ACC112 (cell line): ENCODE measurements around the gene SLC8A3.

Source experiments
- H2AFZ ChIP-seq: fragments of 200-600 bp; sonication (generic); one replicate; pipeline ENCODE4 v1.6.0; 2017; ENCODE audit warnings: antibody characterized with exemption, low read length; ENCODE audit not compliant: unreplicated experiment
- H3K27ac ChIP-seq: fragments of 200-600 bp; sonication (generic); 2 replicates; pipeline ENCODE4 v1.5.1; 2014; ENCODE audit warnings: low read depth, mild to moderate bottlenecking, antibody characterized with exemption, low read length, moderate library complexity
- H3K27me3 ChIP-seq: fragments of 200-600 bp; sonication (generic); 2 replicates; pipeline ENCODE4 v1.6.1; 2014; ENCODE audit warnings: mild to moderate bottlenecking, antibody characterized with exemption, low read length, moderate library complexity, mixed read lengths; ENCODE audit not compliant: insufficient read depth
- H3K36me3 ChIP-seq: fragments of 200-600 bp; sonication (generic); 2 replicates; pipeline ENCODE4 v1.6.1; 2016; ENCODE audit warnings: mild to moderate bottlenecking, antibody characterized with exemption, low read length, moderate library complexity, mixed read lengths; ENCODE audit not compliant: insufficient read depth
- H3K4me1 ChIP-seq: fragments of 200-600 bp; sonication (generic); one replicate; pipeline ENCODE4 v1.6.1; 2016; ENCODE audit warnings: low read length, mixed read lengths; ENCODE audit not compliant: insufficient read depth, unreplicated experiment, control insufficient read depth
- H3K4me3 ChIP-seq: fragments of 200-600 bp; sonication (generic); 2 replicates; pipeline ENCODE4 v1.5.1; 2014; ENCODE audit warnings: mild to moderate bottlenecking, low read depth, low read length
- H3K79me2 ChIP-seq: fragments of 200-600 bp; sonication (generic); one replicate; pipeline ENCODE4 v1.6.0; 2016; ENCODE audit warnings: low read length; ENCODE audit not compliant: control insufficient read depth, unreplicated experiment, insufficient read depth

Gene SLC8A3

DNA sequence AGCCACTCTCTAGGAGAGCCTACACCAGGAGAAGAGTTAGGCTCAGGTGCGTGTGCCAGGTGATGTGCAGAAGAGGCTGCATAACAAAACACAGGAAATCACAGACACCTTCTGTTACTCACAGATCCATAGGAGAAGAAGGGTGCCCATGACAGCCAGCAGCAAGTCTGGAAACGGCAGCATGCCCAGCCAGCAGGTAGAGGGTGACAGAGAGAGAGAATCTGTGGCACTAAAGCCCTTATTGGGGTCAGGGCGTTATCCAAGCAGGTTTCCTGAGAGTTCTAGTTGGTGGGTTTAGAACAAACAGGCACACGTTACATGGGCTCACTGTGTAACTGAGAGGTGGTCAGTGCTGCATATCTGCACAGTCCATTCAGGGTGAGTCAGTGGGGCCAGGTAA lies 14.9 kb upstream of the SLC8A3 start:
- Histone ChIP-seq H3K36me3 (no peaks in the 10 kb centered on the region), H3K79me2 (no peaks in the 10 kb centered on the region), H3K27ac (no peak overlapping the region), H3K4me3 (no peak overlapping the region), H3K4me1 (no peaks in the 10 kb centered on the region), H2AFZ (no peak overlapping the region), H3K27me3 (0 out of 2 replicates have a peak, but pooled peaks cover 3% of the 10 kb centered on the region)

DNA sequence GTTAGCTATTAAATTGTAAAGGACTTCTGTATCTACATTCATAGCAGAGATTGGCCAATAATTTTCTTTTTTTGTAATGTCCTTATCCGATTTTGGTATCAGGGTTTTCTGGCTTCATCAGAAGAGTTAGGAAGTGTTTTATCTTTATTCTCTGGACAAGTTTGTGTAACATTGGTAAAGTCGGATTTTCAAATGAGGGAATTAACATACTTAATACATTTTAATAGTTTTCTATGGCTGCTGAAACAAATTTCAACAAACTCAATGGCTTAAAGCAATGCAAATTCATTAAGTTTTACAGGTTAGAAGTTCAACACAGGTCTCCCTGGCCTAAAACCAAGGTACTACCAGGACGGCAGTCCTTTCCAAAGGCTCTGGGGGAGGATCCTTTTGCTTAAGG lies 13.2 kb upstream of the SLC8A3 start:
- Histone ChIP-seq H3K4me1 (no peaks in the 10 kb centered on the region), H3K79me2 (no peaks in the 10 kb centered on the region), H3K4me3 (no peak overlapping the region), H2AFZ (no peak overlapping the region), H3K27ac (no peak overlapping the region), H3K36me3 (no peaks in the 10 kb centered on the region), H3K27me3 (0 out of 2 replicates have a peak, but pooled peaks cover 3% of the 10 kb centered on the region)

DNA sequence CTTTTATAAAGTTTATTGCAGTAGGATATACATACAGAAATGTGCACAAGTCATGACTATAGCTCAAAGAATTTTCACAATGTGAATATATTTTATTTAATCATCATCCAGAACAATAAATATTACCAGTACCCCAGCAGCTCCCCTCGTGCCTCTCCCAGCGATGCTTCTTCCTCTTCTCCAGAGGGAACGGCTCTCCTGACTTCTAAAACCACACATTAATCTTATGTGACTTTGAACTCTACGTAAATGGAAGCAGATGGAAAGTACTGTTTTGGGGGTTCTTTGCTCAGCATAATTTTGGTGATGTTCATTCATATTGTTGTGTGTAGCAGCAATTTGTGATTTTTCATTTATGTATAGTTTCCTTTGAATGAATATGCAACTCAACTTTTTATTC lies 4.6 kb upstream of the SLC8A3 start:
- Histone ChIP-seq H3K36me3 (no peaks in the 10 kb centered on the region), H3K79me2 (no peaks in the 10 kb centered on the region), H2AFZ (no peak overlapping the region), H3K27ac (no peak overlapping the region), H3K27me3 (peaks cover 38% of the 10 kb centered on the region), H3K4me1 (peaks cover 6% of the 10 kb centered on the region), H3K4me3 (no peak overlapping the region)

DNA sequence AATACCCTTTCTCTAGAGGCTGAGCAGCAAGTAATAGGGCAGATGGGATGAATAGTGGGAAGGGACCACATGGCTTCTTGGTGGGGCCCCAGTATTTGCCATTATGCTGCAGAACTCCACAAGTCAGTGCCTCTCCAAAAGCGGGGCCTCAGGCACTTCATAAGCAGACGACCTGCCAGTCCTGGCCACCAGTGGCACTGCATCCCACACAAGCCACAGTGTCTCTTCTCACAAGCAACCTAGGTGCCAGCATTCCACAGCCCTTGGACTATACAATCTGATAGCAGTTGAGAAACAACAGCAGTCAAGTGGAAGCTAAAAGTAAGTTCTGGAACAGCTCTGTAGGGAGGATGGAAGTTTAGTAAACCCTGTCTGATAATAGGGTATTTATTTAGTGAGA lies 4.2 kb upstream of the SLC8A3 start:
- Histone ChIP-seq H3K36me3 (no peaks in the 10 kb centered on the region), H3K27me3 (peaks cover 43% of the 10 kb centered on the region), H3K4me3 (no peak overlapping the region), H3K27ac (no peak overlapping the region), H3K4me1 (peaks cover 6% of the 10 kb centered on the region), H2AFZ (no peak overlapping the region), H3K79me2 (no peaks in the 10 kb centered on the region)

DNA sequence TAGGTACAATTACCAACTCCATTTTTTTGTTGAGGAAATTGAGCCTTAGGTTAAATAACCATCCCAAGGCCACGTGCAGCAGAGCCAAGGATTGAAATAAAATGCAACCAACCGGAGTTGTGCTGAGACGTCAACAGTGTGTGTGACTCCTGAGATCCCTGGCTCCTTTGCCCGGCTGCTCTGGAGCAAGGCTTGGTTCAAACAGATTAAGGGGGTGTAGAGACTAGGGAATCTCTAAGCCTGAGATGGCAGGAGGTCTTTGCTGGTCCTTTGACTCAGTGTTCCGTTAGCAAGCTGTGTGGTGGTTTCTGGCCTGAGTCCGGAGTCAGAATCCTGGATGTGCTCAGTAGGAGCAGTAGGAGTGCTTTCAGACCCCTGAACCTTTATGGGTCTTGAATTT lies 1.4 kb upstream of the SLC8A3 start:
- Histone ChIP-seq H3K27me3 (peaks cover 70% of the 10 kb centered on the region), H3K4me3 (no peak overlapping the region), H2AFZ (no peak overlapping the region), H3K27ac (no peak overlapping the region), H3K79me2 (no peaks in the 10 kb centered on the region), H3K4me1 (peaks cover 6% of the 10 kb centered on the region), H3K36me3 (no peaks in the 10 kb centered on the region)

DNA sequence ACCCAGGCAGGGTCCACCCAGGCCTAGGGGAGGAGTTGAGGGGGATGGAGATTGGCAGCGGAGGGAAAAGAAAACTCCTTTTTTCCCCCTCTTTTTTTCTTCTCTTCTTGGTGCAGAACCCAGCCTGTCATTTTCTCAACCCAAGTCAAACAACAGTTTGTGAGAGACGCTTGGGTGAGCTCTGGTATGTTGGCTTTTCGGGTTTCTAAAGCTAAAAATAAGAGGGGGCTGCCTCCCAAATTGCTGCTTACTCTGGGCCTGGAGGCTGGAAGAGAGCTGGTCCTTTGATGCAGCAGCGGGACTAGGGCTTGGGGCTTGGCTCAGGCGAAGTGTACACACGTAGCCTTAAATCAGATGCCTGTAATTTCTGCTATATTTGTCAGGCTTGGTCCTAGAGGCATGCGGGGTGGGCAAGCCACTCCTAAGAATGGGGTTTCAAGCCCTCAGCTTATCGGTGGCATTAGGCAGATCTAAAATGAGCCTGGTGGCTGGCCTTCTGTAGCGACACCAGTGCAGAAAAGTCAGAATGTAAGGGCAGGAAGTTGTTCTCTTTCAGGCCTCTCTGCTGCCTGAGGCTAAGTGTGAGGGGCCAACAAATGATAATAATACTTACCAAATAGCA lies 816 bp upstream of the SLC8A3 start:
- Histone ChIP-seq H3K27me3 (peaks cover 72% of the 10 kb centered on the region), H3K27ac (no peak overlapping the region), H2AFZ (no peak overlapping the region), H3K79me2 (no peaks in the 10 kb centered on the region), H3K4me1 (peaks cover 6% of the 10 kb centered on the region), H3K36me3 (no peaks in the 10 kb centered on the region), H3K4me3 (peak overlapping the region; percentile 73)

DNA sequence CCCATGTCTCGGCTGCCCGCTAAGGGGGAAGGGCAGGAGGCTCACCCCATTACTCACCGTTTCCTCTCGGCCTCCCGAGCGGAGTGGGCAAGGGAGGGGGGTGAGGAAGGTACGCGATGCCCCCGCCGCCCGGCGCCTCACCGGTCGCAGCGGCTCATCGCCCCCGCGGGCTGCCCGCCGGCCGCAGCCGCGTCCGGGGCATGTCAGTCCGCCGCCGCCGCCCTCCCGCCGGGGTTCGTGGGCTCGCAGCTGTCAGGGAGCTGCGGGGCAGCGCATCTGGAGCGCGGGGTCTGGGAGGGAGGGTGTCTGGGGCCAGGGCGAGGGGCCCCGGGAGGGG lies 461 bp downstream of the SLC8A3 start:
- Histone ChIP-seq H3K27ac (no peak overlapping the region), H3K36me3 (no peaks in the 10 kb centered on the region), H3K4me1 (peaks cover 6% of the 10 kb centered on the region), H3K4me3 (peak overlapping the region; percentile 73), H2AFZ (no peak overlapping the region), H3K27me3 (peaks cover 80% of the 10 kb centered on the region), H3K79me2 (no peaks in the 10 kb centered on the region)

DNA sequence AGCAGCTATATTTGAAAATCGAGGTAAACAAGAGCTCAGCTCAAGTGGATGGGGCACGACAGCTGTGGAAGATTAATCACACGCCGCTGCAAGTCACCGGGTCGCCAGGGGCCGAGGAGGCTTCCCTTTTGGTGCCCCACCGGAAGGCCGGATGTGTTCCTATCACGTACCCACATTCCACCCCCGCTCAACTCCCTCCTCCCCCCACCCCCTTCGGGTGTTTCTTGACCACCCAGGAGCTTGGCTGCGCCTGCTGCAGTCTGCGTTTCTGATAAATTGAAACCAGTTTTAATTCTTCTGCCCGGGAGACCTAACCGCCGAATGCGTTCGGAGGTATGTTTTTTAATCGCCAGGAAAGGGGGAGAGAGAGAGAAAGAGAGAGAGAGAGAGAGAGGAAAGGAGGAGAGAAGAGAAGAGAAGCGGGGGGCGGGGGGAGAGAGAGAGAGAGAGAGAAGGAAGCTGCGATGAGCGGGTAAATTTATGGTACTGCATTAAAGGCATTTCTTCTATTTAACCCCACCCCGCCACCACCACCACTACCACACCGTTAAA lies 1.8 kb downstream of the SLC8A3 start:
- Histone ChIP-seq H2AFZ (no peak overlapping the region), H3K27me3 (peaks cover 75% of the 10 kb centered on the region), H3K27ac (no peak overlapping the region), H3K4me3 (no peak overlapping the region), H3K79me2 (no peaks in the 10 kb centered on the region), H3K4me1 (peaks cover 6% of the 10 kb centered on the region), H3K36me3 (no peaks in the 10 kb centered on the region)

DNA sequence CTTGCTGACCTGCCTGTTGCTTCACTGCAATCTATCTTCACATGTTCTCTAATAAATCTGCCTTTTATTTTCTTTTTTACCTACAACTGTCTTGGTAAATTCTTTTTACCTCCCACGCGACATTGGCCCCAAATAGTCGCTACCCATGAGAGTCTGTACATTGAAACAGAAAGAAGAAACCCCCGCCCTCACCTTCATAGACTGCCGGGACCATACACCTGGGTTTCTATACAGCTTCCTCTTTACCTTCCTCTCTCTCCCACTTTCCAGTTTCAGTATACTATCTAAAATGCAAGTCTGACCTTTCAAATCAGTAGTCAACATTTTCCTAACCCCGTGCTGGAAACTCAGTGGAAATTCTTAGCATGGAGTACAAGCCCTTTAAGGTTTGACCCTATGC lies 4.8 kb downstream of the SLC8A3 start:
- Histone ChIP-seq H3K27ac (no peak overlapping the region), H3K79me2 (no peaks in the 10 kb centered on the region), H3K36me3 (no peaks in the 10 kb centered on the region), H3K27me3 (peaks cover 55% of the 10 kb centered on the region), H3K4me3 (no peak overlapping the region), H2AFZ (no peak overlapping the region), H3K4me1 (peaks cover 4% of the 10 kb centered on the region)

DNA sequence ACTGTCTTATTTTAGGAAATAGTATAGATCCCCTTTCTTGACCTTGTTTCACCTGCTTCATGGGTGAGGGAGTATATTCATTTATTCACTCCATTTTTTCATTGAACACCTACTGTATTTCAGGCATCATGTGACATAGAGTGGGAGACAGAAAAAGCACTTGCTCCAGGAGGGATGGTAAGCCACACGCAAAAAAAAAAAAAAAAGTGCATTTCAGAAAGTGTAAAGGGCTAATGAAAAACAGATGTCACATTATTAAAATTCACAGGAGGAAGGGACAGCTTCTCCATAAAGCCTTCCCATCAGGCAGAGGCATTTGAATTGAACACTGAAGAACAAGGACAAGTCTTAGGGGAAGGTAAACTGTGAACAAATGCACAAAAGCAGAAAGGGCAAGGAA lies 7.5 kb downstream of the SLC8A3 start:
- Histone ChIP-seq H3K36me3 (no peaks in the 10 kb centered on the region), H2AFZ (no peak overlapping the region), H3K4me1 (no peaks in the 10 kb centered on the region), H3K27ac (no peak overlapping the region), H3K27me3 (peaks cover 27% of the 10 kb centered on the region), H3K4me3 (no peak overlapping the region), H3K79me2 (no peaks in the 10 kb centered on the region)

DNA sequence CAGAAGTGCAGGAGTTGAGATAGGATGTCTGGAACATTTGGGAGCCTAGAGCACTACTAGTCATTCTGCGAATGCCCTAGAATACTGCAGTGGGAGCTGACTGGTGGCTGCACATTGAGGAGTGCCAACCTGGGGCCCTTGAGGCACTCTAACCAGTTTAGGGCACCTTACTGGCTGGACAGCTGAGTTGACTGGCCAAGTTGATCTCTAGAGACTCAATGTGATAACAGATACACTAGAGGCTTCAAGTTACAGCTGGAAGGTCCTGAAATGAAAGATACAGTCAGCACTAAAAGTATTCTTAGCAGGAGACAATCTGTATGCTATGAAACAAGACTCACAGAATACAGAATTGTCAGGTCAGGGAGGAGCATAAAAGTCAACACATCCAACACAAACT lies 8.0 kb downstream of the SLC8A3 start:
- Histone ChIP-seq H3K4me3 (no peak overlapping the region), H3K27ac (no peak overlapping the region), H3K36me3 (no peaks in the 10 kb centered on the region), H2AFZ (no peak overlapping the region), H3K4me1 (no peaks in the 10 kb centered on the region), H3K27me3 (peaks cover 22% of the 10 kb centered on the region; the same call in 1 of the 2 replicates), H3K79me2 (no peaks in the 10 kb centered on the region)
